K562 (cell line): ENCODE results near the gene DLGAP3. TPM values are rescaled to one million over a fixed set of nuclear protein-coding genes. Genes with fewer than 3 reads are reported as not detected.

Source experiments
- CBFA2T3 ChIP-seq: fragments of 450-650 bp; IDR thresholded peaks from 2 replicates; pipeline ENCODE4 v1.6.1; 2017
- CREBBP ChIP-seq: IDR thresholded peaks from one replicate; pipeline ENCODE4 v1.6.1; 2012; ENCODE audit warnings: low read depth, mild to moderate bottlenecking, control low read depth, inconsistent platforms, low read length
- DIDO1 ChIP-seq: fragments of 450-650 bp; IDR thresholded peaks from 2 replicates; pipeline ENCODE4 v1.6.1; 2016; ENCODE audit warnings: low read depth, missing biosample characterization, missing genetic modification characterization
- E2F4 ChIP-seq: sonication (generic); formaldehyde crosslinking; IDR thresholded peaks from 2 replicates; pipeline ENCODE4 v1.8.0; 2022; ENCODE audit warnings: mild to moderate bottlenecking, low read depth, missing genetic modification reagents
- FUS ChIP-seq: fragments of 200-400 bp; formaldehyde crosslinking; optimal IDR thresholded peaks from 2 replicates; pipeline ENCODE3; 2017; ENCODE audit warnings: low read depth, low read length
- HNRNPLL ChIP-seq: fragments of 200-400 bp; formaldehyde crosslinking; IDR thresholded peaks from 2 replicates; pipeline ENCODE4 v1.6.1; 2017; ENCODE audit warnings: low read length, low read depth, mild to moderate bottlenecking; ENCODE audit not compliant: poor library complexity, severe bottlenecking
- LCOR ChIP-seq: sonication (generic); formaldehyde crosslinking; IDR thresholded peaks from 2 replicates; pipeline ENCODE4 v1.8.0; 2022; ENCODE audit warnings: mild to moderate bottlenecking, missing genetic modification reagents
- MCM2 ChIP-seq: fragments of 450-650 bp; IDR thresholded peaks from 2 replicates; pipeline ENCODE4 v1.6.1; 2017; ENCODE audit warnings: low read depth, mild to moderate bottlenecking
- NFIC ChIP-seq: fragments of 450-650 bp; IDR thresholded peaks from 2 replicates; pipeline ENCODE4 v1.6.1; 2017; ENCODE audit warnings: mild to moderate bottlenecking, inconsistent platforms
- NFIX ChIP-seq: fragments of 250-450 bp; sonication (Bioruptor Pico); IDR thresholded peaks from 2 replicates; pipeline ENCODE4 v1.4.0; 2020; ENCODE audit warnings: low read depth, mild to moderate bottlenecking, moderate library complexity
- POLR2AphosphoS2 ChIP-seq: IDR thresholded peaks from 2 replicates; pipeline ENCODE4 v1.6.1; 2012; ENCODE audit warnings: low read length, improper control_type of control experiment
- STAT6 ChIP-seq: sonication (generic); formaldehyde crosslinking; IDR thresholded peaks from 2 replicates; pipeline ENCODE4 v1.8.1; 2023; ENCODE audit warnings: mild to moderate bottlenecking, missing genetic modification reagents
- ZBTB12 ChIP-seq: fragments of 250-450 bp; sonication (Bioruptor Pico); IDR thresholded peaks from 2 replicates; pipeline ENCODE4 v1.4.0; 2020
- ZBTB7A ChIP-seq: IDR thresholded peaks from 2 replicates; pipeline ENCODE4 v1.6.1; 2011; ENCODE audit warnings: low read depth, mild to moderate bottlenecking, low read length, moderate library complexity, borderline replicate concordance; ENCODE audit not compliant: control insufficient read depth
- ZNF253 ChIP-seq: fragments of 250-450 bp; sonication (Bioruptor Pico); conservative IDR thresholded peaks from 2 replicates; pipeline ENCODE4 v1.6.1; 2021; ENCODE audit warnings: mild to moderate bottlenecking
- polyA plus RNA-seq, 8 experiments: library from polyadenylated mRNA; depleted of rRNA in 4 of 8; stranded (reverse) in 5 of 8; unstranded in 3 of 8; fragments of >200 nt; fragmentation: Nextera tagmentation in 2 of 8; fragmentation: Illumina TruSeq in 1 of 8; extraction: Ambion mirVana in 2 of 8; extraction: Trizol in 1 of 8; gene quantifications; 2 replicates each; pipeline versions ENCODE4 v1.2.1 to v1.2.3, GENCODE V29; 2011 to 2014; ENCODE audit warnings: inconsistent platforms in 1 of 8, missing spikeins in 1 of 8
- total RNA-seq, 7 experiments: library from RNA; depleted of rRNA in 6 of 7; stranded (reverse); fragments of >200 nt in 6 of 7; fragmentation: Illumina TruSeq in 2 of 7; extraction: Trizol in 2 of 7; gene quantifications; 2 replicates each; pipeline versions ENCODE4 v1.2.1 to v1.2.3, GENCODE V29; 2011 to 2021; ENCODE audit warnings: low replicate concordance in 1 of 7

DLGAP3 gene
- total and polyA plus RNA-seq, 9 of the 15 experiments (the other 6 are each of a cell fraction or from before 2014, with no cell fraction given) = 0.01 to 0.16 (median 0.07) TPM; not detected in 6

GRCh38 chr1:34858901-34859445 lies 70.5 kb downstream of the DLGAP3 start (continued):
- TF ChIP-seq NFIX (CRISPR knock-in tag) = peak; percentile 28; the same call in 1 of the 2 replicates
- TF ChIP-seq E2F4 = no peak
- TF ChIP-seq LCOR (CRISPR knock-in tag) = no peak; the same call in 1 of the 2 replicates
- no peak for TF ChIP-seq ZBTB7A
- 0 out of 2 replicates have a peak, but pooled peaks have one; percentile 59 for TF ChIP-seq STAT6 (CRISPR knock-in tag)
- TF ChIP-seq DIDO1 (tag) = no peak
- no peak for TF ChIP-seq ZNF253 (CRISPR knock-in tag)
- TF ChIP-seq MCM2 = no peak
- TF ChIP-seq CREBBP = no peak
- TF ChIP-seq FUS = no peak
- no peak for TF ChIP-seq POLR2AphosphoS2
- no peak for TF ChIP-seq ZBTB12 (CRISPR knock-in tag)
- TF ChIP-seq NFIC = peak; percentile 93
- TF ChIP-seq HNRNPLL = no peak
- 0 out of 2 replicates have a peak, but pooled peaks have one; percentile 4 for TF ChIP-seq CBFA2T3
